DND-41 (cell line): ENCODE measurements around the gene C22orf23.

Source experiments
- ATAC-seq: fragments of 200-7000 bp; cut with Tn5 transposase; 3 replicates; pipeline ENCODE4 v1.9.1; 2021; ENCODE audit warnings: low read depth; ENCODE audit not compliant: insufficient read depth
- DNase-seq: peaks from one replicate; pipeline ENCODE4 v3.0.0-alpha.2; 2020
- H2AFZ ChIP-seq: 2 replicates; pipeline ENCODE4 v1.6.0; 2012; ENCODE audit warnings: low read depth, low read length
- H3K27ac ChIP-seq: 2 replicates; pipeline ENCODE4 v1.5.1; 2012; ENCODE audit warnings: low read length, inconsistent platforms
- H3K27me3 ChIP-seq: fragments of 200-600 bp; sonication (generic); 2 replicates; pipeline ENCODE4 v1.6.0; 2012; ENCODE audit warnings: low read length, mild to moderate bottlenecking, inconsistent platforms; ENCODE audit not compliant: insufficient read depth, poor library complexity
- H3K36me3 ChIP-seq: 2 replicates; pipeline ENCODE4 v1.5.1; 2012; ENCODE audit warnings: low read length, inconsistent platforms; ENCODE audit not compliant: insufficient read depth
- H3K4me1 ChIP-seq: 2 replicates; pipeline ENCODE4 v1.5.1; 2012; ENCODE audit warnings: mild to moderate bottlenecking, low read length; ENCODE audit not compliant: insufficient read depth
- H3K4me2 ChIP-seq: 2 replicates; pipeline ENCODE4 v1.6.0; 2012; ENCODE audit warnings: mild to moderate bottlenecking, moderate library complexity, low read length, inconsistent platforms; ENCODE audit not compliant: insufficient read depth
- H3K4me3 ChIP-seq, 2 experiments: fragments of 200-600 bp in 1 of 2; shearing (Covaris generic) in 1 of 2; 2 replicates each; pipeline ENCODE4 v1.5.1; 2012 to 2016; ENCODE audit warnings: inconsistent platforms in 2 of 2, low read length in 2 of 2, mild to moderate bottlenecking in 2 of 2, low read depth in 1 of 2, moderate library complexity in 1 of 2
- H3K79me2 ChIP-seq: 2 replicates; pipeline ENCODE4 v1.6.0; 2012; ENCODE audit warnings: low read length, inconsistent platforms; ENCODE audit not compliant: insufficient read depth
- H3K9ac ChIP-seq: 2 replicates; pipeline ENCODE4 v1.6.0; 2012; ENCODE audit warnings: low read depth, mild to moderate bottlenecking, inconsistent platforms, low read length, moderate library complexity
- H3K9me3 ChIP-seq: 2 replicates; pipeline ENCODE4 v1.5.1; 2012; ENCODE audit warnings: low read length, moderate library complexity, mild to moderate bottlenecking, inconsistent platforms; ENCODE audit not compliant: insufficient read depth, severe bottlenecking
- H4K20me1 ChIP-seq: 2 replicates; pipeline ENCODE4 v1.6.0; 2012; ENCODE audit warnings: low read length; ENCODE audit not compliant: insufficient read depth
- EZH2 ChIP-seq: IDR thresholded peaks from 3 replicates; pipeline ENCODE4 v1.6.1; 2012; ENCODE audit warnings: borderline replicate concordance, low read depth, mild to moderate bottlenecking, moderate library complexity, low read length, inconsistent platforms; ENCODE audit not compliant: severe bottlenecking
- TF ChIP-seq, protein P1 (sequence below): IDR thresholded peaks from 2 replicates; pipeline ENCODE4 v1.5.1; 2012; ENCODE audit warnings: borderline replicate concordance, low read length, moderate library complexity, mild to moderate bottlenecking; ENCODE audit not compliant: poor library complexity, severe bottlenecking; ENCODE audit errors: extremely low read depth

The C22orf23 gene

DNA sequence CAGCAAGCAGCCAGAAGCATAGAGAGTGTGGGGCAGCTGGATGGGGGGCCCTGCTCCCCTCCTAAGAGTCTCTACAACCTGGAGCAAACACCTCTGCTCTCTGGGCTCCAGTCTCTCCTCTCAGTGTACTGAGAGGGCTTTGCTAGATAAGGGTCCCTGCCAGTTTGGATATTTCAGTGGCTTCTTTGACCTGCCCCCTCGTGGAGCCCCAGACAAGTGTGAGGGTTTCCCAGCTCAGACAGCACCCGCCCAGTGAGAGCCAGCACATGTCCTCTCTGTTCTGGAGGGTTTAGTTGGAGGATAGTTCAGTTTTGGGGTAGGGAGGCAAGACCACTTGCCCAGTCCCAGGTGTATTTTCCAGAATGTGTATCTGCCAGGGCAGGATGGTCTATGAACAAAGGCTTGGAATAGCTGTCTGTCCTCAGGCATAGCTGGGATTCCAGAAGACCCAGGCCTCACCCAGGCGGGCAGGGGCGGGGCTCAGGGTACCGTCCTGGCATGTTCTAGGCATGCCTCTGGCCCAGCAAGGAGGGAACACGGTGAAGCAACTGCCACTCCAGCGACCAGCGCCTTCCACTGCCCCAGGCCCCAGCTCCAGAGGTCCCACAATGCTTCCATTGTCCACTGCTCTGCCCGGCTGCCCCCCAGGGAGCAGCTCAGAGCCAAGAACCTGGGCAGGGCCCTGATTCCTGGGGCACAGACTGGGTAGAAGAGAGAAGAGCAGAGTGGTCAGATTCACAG, 54.8 kb downstream of the C22orf23 start:
- no peak overlapping the region for H3K9ac ChIP-seq
- H3K4me3 ChIP-seq, result no peak overlapping the region
- no peak for TF ChIP-seq EZH2
- TF ChIP-seq, protein P1, sequence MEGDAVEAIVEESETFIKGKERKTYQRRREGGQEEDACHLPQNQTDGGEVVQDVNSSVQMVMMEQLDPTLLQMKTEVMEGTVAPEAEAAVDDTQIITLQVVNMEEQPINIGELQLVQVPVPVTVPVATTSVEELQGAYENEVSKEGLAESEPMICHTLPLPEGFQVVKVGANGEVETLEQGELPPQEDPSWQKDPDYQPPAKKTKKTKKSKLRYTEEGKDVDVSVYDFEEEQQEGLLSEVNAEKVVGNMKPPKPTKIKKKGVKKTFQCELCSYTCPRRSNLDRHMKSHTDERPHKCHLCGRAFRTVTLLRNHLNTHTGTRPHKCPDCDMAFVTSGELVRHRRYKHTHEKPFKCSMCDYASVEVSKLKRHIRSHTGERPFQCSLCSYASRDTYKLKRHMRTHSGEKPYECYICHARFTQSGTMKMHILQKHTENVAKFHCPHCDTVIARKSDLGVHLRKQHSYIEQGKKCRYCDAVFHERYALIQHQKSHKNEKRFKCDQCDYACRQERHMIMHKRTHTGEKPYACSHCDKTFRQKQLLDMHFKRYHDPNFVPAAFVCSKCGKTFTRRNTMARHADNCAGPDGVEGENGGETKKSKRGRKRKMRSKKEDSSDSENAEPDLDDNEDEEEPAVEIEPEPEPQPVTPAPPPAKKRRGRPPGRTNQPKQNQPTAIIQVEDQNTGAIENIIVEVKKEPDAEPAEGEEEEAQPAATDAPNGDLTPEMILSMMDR, result no peak
- H3K4me2 ChIP-seq, result no peak overlapping the region
- H4K20me1 ChIP-seq, result no peaks in the 10 kb centered on the region
- H3K9me3 ChIP-seq, result no peaks in the 10 kb centered on the region
- H3K27ac ChIP-seq, result no peak overlapping the region
- H3K79me2 ChIP-seq, result no peaks in the 10 kb centered on the region
- DNase-seq (no peak), ATAC-seq (no peak)
- no peak overlapping the region for H2AFZ ChIP-seq
- no peaks in the 10 kb centered on the region for H3K27me3 ChIP-seq
- peaks cover 7% of the 10 kb centered on the region for H3K4me1 ChIP-seq
- H3K36me3 ChIP-seq, result no peaks in the 10 kb centered on the region

DNA sequence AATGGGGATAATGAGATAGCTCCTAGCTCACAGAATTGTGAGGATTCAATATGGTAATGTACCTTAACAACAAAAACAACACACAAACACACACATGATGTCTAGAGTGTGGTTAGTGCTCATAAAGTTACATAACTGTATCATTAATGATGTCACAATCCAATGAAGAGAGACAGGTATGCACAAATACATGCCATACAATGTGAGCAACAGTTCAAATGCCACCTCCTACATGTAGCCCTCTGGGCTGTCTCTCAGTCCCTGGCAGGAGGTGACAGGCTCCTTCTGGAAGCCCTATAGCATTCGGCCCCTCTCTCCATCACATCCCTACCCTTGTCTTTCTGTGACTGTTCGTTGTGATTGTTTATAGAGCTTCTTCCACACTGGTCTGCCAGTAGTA, 55.6 kb downstream of the C22orf23 start:
- H3K79me2 ChIP-seq, result no peaks in the 10 kb centered on the region
- H4K20me1 ChIP-seq, result no peaks in the 10 kb centered on the region
- H3K27me3 ChIP-seq, result no peaks in the 10 kb centered on the region
- H2AFZ ChIP-seq, result no peak overlapping the region
- no peak overlapping the region for H3K9ac ChIP-seq
- TF ChIP-seq EZH2, result no peak
- TF ChIP-seq, protein P1, result no peak
- no peaks in the 10 kb centered on the region for H3K9me3 ChIP-seq
- no peak overlapping the region for H3K4me3 ChIP-seq
- no peak for ATAC-seq
- H3K36me3 ChIP-seq, result peaks cover 3% of the 10 kb centered on the region; the same call in 1 of the 2 replicates
- H3K4me2 ChIP-seq, result no peak overlapping the region
- H3K27ac ChIP-seq, result no peak overlapping the region
- H3K4me1 ChIP-seq, result peaks cover 7% of the 10 kb centered on the region
- no peak for DNase-seq

DNA sequence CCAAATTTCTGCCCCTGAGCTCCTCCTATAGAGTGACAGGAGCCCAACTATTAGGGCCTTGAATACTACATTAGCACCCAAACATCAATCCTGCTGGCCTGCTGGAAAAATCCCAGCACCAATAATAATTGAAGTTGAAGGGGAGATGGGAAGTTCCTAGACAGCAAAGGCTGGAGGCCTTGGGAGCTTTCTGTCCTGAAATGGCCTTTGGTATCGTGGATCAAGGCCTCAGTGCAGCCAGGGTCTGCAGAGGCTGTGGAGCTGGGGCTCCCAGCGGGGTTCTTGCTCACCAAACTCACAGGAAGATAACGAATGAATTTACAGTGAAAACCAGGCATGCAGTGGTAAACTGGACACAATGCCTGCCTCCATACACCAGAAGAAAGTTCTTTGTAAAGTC, 56.5 kb downstream of the C22orf23 start:
- Histone ChIP-seq H3K4me3 (no peak overlapping the region), H3K27me3 (no peaks in the 10 kb centered on the region), H3K27ac (no peak overlapping the region), H3K79me2 (no peaks in the 10 kb centered on the region), H3K4me1 (peaks cover 7% of the 10 kb centered on the region), H2AFZ (no peak overlapping the region), H3K9ac (no peak overlapping the region), H4K20me1 (peaks cover 3% of the 10 kb centered on the region; the same call in 1 of the 2 replicates), H3K36me3 (peaks cover 9% of the 10 kb centered on the region), H3K9me3 (no peaks in the 10 kb centered on the region), H3K4me2 (no peak overlapping the region)
- no peak for ATAC-seq
- no peak for DNase-seq
- TF ChIP-seq, protein P1, result no peak
- no peak for TF ChIP-seq EZH2
